ENCODE results near the gene PLSCR3. TPM values are rescaled to one million over a fixed set of nuclear protein-coding genes. Genes with fewer than 3 reads are reported as not detected.

PLSCR3 gene
- total RNA-seq, 2 donors from 2014 or later = 60.5 to 62.6 TPM

- H3K4me1 Mint-ChIP-seq (ENCODE audit: low read depth) = no peaks in the 10 kb centered on the region
- H3K9me3 Mint-ChIP-seq = no peaks in the 10 kb centered on the region
- H3K36me3 Mint-ChIP-seq (ENCODE audit: insufficient read depth in 2 of 2) = no peaks in the 10 kb centered on the region
- H3K4me3 Mint-ChIP-seq = no peak overlapping the region
- no peak for ATAC-seq (replicated peaks in 1 of 2)
- no peak overlapping the region for H3K27ac Mint-ChIP-seq
- H3K27me3 Mint-ChIP-seq (ENCODE audit: low read depth) = no peaks in the 10 kb centered on the region
- no peak for DNase-seq
Measured at GRCh38 chr17:7421186-7421585, 26.9 kb upstream of the PLSCR3 start.

GRCh38 chr17:7419819-7420610 is 25.7 kb upstream of the PLSCR3 start, which contains the start of gene SPEM1:
Gene SPEM1, plus strand, starts transcription at chr17:7420324. Its CDS starts 61 bp downstream, at chr17:7420385.
- H3K9me3 Mint-ChIP-seq = no peaks in the 10 kb centered on the region
- DNase-seq (no peak), ATAC-seq (replicated peaks in 1 of 2) (no peak)
- no peaks in the 10 kb centered on the region for H3K27me3 Mint-ChIP-seq (ENCODE audit: low read depth)
- no peaks in the 10 kb centered on the region for H3K36me3 Mint-ChIP-seq (ENCODE audit: insufficient read depth in 2 of 2)
- H3K4me1 Mint-ChIP-seq (ENCODE audit: low read depth) = no peaks in the 10 kb centered on the region
- H3K27ac Mint-ChIP-seq = no peak within 1 kb of the TSS
- H3K4me3 Mint-ChIP-seq = no peak within 1 kb of the TSS

GRCh38 chr17:7418472-7419152 is 24.3 kb upstream of the PLSCR3 start:
- H3K36me3 Mint-ChIP-seq (ENCODE audit: insufficient read depth in 2 of 2) = no peaks in the 10 kb centered on the region

GRCh38 chr17:7417056-7417655 is 22.8 kb upstream of the PLSCR3 start:
- H3K4me1 Mint-ChIP-seq (ENCODE audit: low read depth) = no peaks in the 10 kb centered on the region
- no peak overlapping the region for H3K27ac Mint-ChIP-seq
- ATAC-seq (replicated peaks in 1 of 2) = no peak
- no peak for DNase-seq
- H3K9me3 Mint-ChIP-seq = no peaks in the 10 kb centered on the region
- H3K27me3 Mint-ChIP-seq (ENCODE audit: low read depth) = no peaks in the 10 kb centered on the region
- no peak overlapping the region for H3K4me3 Mint-ChIP-seq
- no peaks in the 10 kb centered on the region for H3K36me3 Mint-ChIP-seq (ENCODE audit: insufficient read depth in 2 of 2)

More at GRCh38 chr17:7418472-7419152, 24.3 kb upstream of the PLSCR3 start:
- Mint-ChIP-seq H3K27me3 (ENCODE audit: low read depth) (no peaks in the 10 kb centered on the region), H3K4me3 (no peak overlapping the region), H3K9me3 (no peaks in the 10 kb centered on the region), H3K4me1 (ENCODE audit: low read depth) (no peaks in the 10 kb centered on the region), H3K27ac (no peak overlapping the region)
- DNase-seq = no peak
- no peak for ATAC-seq (replicated peaks in 1 of 2)

- no peak for ATAC-seq (replicated peaks in 1 of 2)
Measured at GRCh38 chr17:7416323-7416722, 22.0 kb upstream of the PLSCR3 start.

GRCh38 chr17:7415784-7416183 is 21.5 kb upstream of the PLSCR3 start:
- no peak overlapping the region for H3K4me3 Mint-ChIP-seq
- no peak overlapping the region for H3K27ac Mint-ChIP-seq

More at GRCh38 chr17:7416323-7416722, 22.0 kb upstream of the PLSCR3 start:
- H3K4me3 Mint-ChIP-seq = no peak overlapping the region
- H3K27me3 Mint-ChIP-seq (ENCODE audit: low read depth) = no peaks in the 10 kb centered on the region
- H3K4me1 Mint-ChIP-seq (ENCODE audit: low read depth) = no peaks in the 10 kb centered on the region
- DNase-seq = no peak
- no peaks in the 10 kb centered on the region for H3K36me3 Mint-ChIP-seq (ENCODE audit: insufficient read depth in 2 of 2)
- H3K9me3 Mint-ChIP-seq = no peaks in the 10 kb centered on the region
- H3K27ac Mint-ChIP-seq = no peak overlapping the region

GRCh38 chr17:7414837-7415236 is 20.5 kb upstream of the PLSCR3 start:
- Mint-ChIP-seq H3K9me3 (no peaks in the 10 kb centered on the region), H3K4me1 (ENCODE audit: low read depth) (no peaks in the 10 kb centered on the region), H3K36me3 (ENCODE audit: insufficient read depth in 2 of 2) (no peaks in the 10 kb centered on the region), H3K4me3 (no peak overlapping the region), H3K27ac (no peak overlapping the region), H3K27me3 (ENCODE audit: low read depth) (no peaks in the 10 kb centered on the region)
- ATAC-seq (replicated peaks in 1 of 2) (no peak), DNase-seq (no peak)

More at GRCh38 chr17:7415784-7416183, 21.5 kb upstream of the PLSCR3 start:
- H3K27me3 Mint-ChIP-seq (ENCODE audit: low read depth) = no peaks in the 10 kb centered on the region
- no peak for ATAC-seq (replicated peaks in 1 of 2)
- H3K4me1 Mint-ChIP-seq (ENCODE audit: low read depth) = no peaks in the 10 kb centered on the region
- H3K36me3 Mint-ChIP-seq (ENCODE audit: insufficient read depth in 2 of 2) = no peaks in the 10 kb centered on the region
- DNase-seq = no peak
- H3K9me3 Mint-ChIP-seq = no peaks in the 10 kb centered on the region

GRCh38 chr17:7413346-7413985 is 19.1 kb upstream of the PLSCR3 start:
- H3K27ac Mint-ChIP-seq = no peak overlapping the region
- DNase-seq (no peak), ATAC-seq (replicated peaks in 1 of 2) (no peak)
- H3K4me1 Mint-ChIP-seq (ENCODE audit: low read depth) = no peaks in the 10 kb centered on the region
- H3K4me3 Mint-ChIP-seq = no peak overlapping the region
- H3K9me3 Mint-ChIP-seq = no peaks in the 10 kb centered on the region
- no peaks in the 10 kb centered on the region for H3K36me3 Mint-ChIP-seq (ENCODE audit: insufficient read depth in 2 of 2)
- no peaks in the 10 kb centered on the region for H3K27me3 Mint-ChIP-seq (ENCODE audit: low read depth)

- DNase-seq (no peak), ATAC-seq (replicated peaks in 1 of 2) (no peak)
- no peaks in the 10 kb centered on the region for H3K4me1 Mint-ChIP-seq (ENCODE audit: low read depth)
- H3K27ac Mint-ChIP-seq = no peak overlapping the region
- no peaks in the 10 kb centered on the region for H3K27me3 Mint-ChIP-seq (ENCODE audit: low read depth)
- no peaks in the 10 kb centered on the region for H3K36me3 Mint-ChIP-seq (ENCODE audit: insufficient read depth in 2 of 2)
- no peak overlapping the region for H3K4me3 Mint-ChIP-seq
- H3K9me3 Mint-ChIP-seq = no peaks in the 10 kb centered on the region
Measured at GRCh38 chr17:7411427-7411750, 17.1 kb upstream of the PLSCR3 start.

- ATAC-seq (replicated peaks in 1 of 2) = no peak
- DNase-seq = no peak
- H3K27me3 Mint-ChIP-seq (ENCODE audit: low read depth) = peaks cover 4% of the 10 kb centered on the region
- no peak overlapping the region for H3K4me3 Mint-ChIP-seq
- peaks cover 4% of the 10 kb centered on the region for H3K4me1 Mint-ChIP-seq (ENCODE audit: low read depth)
- H3K9me3 Mint-ChIP-seq = no peaks in the 10 kb centered on the region
- H3K36me3 Mint-ChIP-seq (ENCODE audit: insufficient read depth in 2 of 2) = no peaks in the 10 kb centered on the region
- no peak overlapping the region for H3K27ac Mint-ChIP-seq
Measured at GRCh38 chr17:7410634-7411426, 16.5 kb upstream of the PLSCR3 start.

GRCh38 chr17:7409716-7410115 is 15.4 kb upstream of the PLSCR3 start:
- Mint-ChIP-seq H3K4me1 (ENCODE audit: low read depth) (peaks cover 10% of the 10 kb centered on the region), H3K9me3 (no peaks in the 10 kb centered on the region), H3K4me3 (no peak overlapping the region), H3K27ac (no peak overlapping the region), H3K27me3 (ENCODE audit: low read depth) (peaks cover 6% of the 10 kb centered on the region), H3K36me3 (ENCODE audit: insufficient read depth in 2 of 2) (no peaks in the 10 kb centered on the region)
- DNase-seq (no peak), ATAC-seq (replicated peaks in 1 of 2) (no peak)

GRCh38 chr17:7408863-7409262 is 14.5 kb upstream of the PLSCR3 start:
- DNase-seq = no peak
- Mint-ChIP-seq H3K4me1 (ENCODE audit: low read depth) (peaks cover 10% of the 10 kb centered on the region), H3K27ac (no peak overlapping the region), H3K36me3 (ENCODE audit: insufficient read depth in 2 of 2) (peaks cover 0 to 1% of the 10 kb centered on the region in 2 donors), H3K9me3 (no peaks in the 10 kb centered on the region), H3K27me3 (ENCODE audit: low read depth) (peaks cover 6% of the 10 kb centered on the region), H3K4me3 (no peak overlapping the region)
- ATAC-seq (replicated peaks in 1 of 2) = no peak

All from activated T-cell treated with anti-CD3 and anti-CD28 coated beads, Interleukin-2, amount 50 U/mL, for 72 hours (primary cell).